Body of pancreas (tissue), 4 donors: ENCODE data around the gene NDFIP2. TPM values are rescaled to one million over a fixed set of nuclear protein-coding genes. Genes with fewer than 3 reads are reported as not detected.
A peak's percentile ranks its signal among the peaks of the same experiment; 100 is the strongest.

ENCODE experiments used
- ATAC-seq: fragments of 150-250 bp; one replicate; pipeline ENCODE4 v1.9.1; 2016
- DNase-seq, 4 donors: peaks; one replicate each; pipeline ENCODE4 v3.0.0-alpha.2; 2019
- H3K27ac ChIP-seq, 4 donors: fragments of 200-600 bp; sonication (generic); 1 replicate in 3 of 4; 2 replicates in 1 of 4; pipeline versions ENCODE4 v1.5.1 to v1.6.1; 2016 to 2019; ENCODE audit warnings: mild to moderate bottlenecking in 1 of 4, mixed read lengths in 1 of 4, moderate library complexity in 1 of 4
- H3K27me3 ChIP-seq, 2 donors: fragments of 200-600 bp; sonication (generic); one replicate each; pipeline ENCODE4 v1.6.0; 2016; ENCODE audit warnings: mild to moderate bottlenecking in 1 of 2
- H3K36me3 ChIP-seq, 2 donors: fragments of 200-600 bp; sonication (generic); replicated peaks in 1 of 2; 2 replicates each; pipeline ENCODE4 v1.5.1; 2016; ENCODE audit warnings: low read depth in 2 of 2; ENCODE audit not compliant: insufficient read depth in 1 of 2
- H3K4me1 ChIP-seq: fragments of 200-600 bp; sonication (generic); one replicate; pipeline ENCODE4 v1.6.0; 2016
- H3K4me3 ChIP-seq, 2 donors: fragments of 200-600 bp; sonication (generic); 1 replicate in 1 of 2; 2 replicates in 1 of 2; pipeline ENCODE4 v1.5.1; 2016 to 2019
- H3K9me3 ChIP-seq, 3 donors: fragments of 200-600 bp; sonication (generic); 1 replicate in 2 of 3; 2 replicates in 1 of 3; pipeline ENCODE4 v1.5.1; 2016
- POLR2A ChIP-seq, 3 donors: fragments of 450-650 bp; IDR thresholded peaks; one replicate each; pipeline ENCODE4 v1.6.1; 2016; ENCODE audit warnings: antibody characterized with exemption in 3 of 3, mild to moderate bottlenecking in 2 of 3
- WGBS, 2 donors: methylation state at CpG; one replicate each; pipeline ENCODE4 v1.1.5; 2017; 5-methylcytosine and 5-hydroxymethylcytosine counted together
- intact Hi-C: fragments of 100-400 bp; cut with DNase I; formaldehyde crosslinking; loops from one replicate; pipeline ENCODE4 v1.15.1; 2023
- total RNA-seq, 2 donors: library from RNA; depleted of rRNA; stranded (reverse); fragments of >200 nt; gene quantifications; one replicate each; pipeline ENCODE4 v1.1.0, GENCODE V29; 2016
- TF ChIP-seq, protein P1 (sequence below), 7 experiments: fragments of 450-650 bp in 4 of 7; fragments of 200-600 bp in 3 of 7; sonication (generic) in 3 of 7; IDR thresholded peaks; one replicate each; pipeline ENCODE4 v1.5.1; 2016 to 2019; ENCODE audit warnings: antibody characterized with exemption in 7 of 7

NDFIP2 gene
- total RNA-seq, 2 donors from 2014 or later: 16.8 to 18.9 TPM

DNA sequence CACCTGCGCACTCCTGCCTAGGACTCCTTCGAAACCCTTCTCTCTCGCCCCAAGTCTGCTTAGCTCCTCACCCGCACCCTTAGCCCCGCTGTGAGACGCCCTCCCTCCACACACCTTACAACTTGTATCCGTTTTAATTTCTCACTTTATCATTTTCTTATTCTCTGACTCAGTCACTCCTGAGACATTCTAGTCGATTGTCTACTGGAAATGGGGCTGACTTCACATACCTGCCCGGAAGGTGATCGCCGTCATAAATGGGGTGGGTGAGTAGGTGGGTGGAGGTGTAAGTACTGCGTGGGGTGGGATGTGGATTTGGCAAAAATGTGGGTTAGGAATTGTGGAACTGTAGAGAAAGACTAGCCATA is 714 bp downstream of the NDFIP2 start:
- ATAC-seq (peak; percentile 34), DNase-seq (peak; percentile 24 to 37 (median 29))
- H3K4me3 ChIP-seq: peak overlapping the region; percentile 43 to 78
- no peaks in the 10 kb centered on the region for H3K27me3 ChIP-seq
- no peaks in the 10 kb centered on the region for H3K9me3 ChIP-seq
- intact Hi-C loops: no loop called here
- 0 to 1% methylated on average over 12 of the region's 12 CpGs for WGBS, 2 donors
- H3K4me1 ChIP-seq: peaks cover 48% of the 10 kb centered on the region
- TF ChIP-seq, protein P1, sequence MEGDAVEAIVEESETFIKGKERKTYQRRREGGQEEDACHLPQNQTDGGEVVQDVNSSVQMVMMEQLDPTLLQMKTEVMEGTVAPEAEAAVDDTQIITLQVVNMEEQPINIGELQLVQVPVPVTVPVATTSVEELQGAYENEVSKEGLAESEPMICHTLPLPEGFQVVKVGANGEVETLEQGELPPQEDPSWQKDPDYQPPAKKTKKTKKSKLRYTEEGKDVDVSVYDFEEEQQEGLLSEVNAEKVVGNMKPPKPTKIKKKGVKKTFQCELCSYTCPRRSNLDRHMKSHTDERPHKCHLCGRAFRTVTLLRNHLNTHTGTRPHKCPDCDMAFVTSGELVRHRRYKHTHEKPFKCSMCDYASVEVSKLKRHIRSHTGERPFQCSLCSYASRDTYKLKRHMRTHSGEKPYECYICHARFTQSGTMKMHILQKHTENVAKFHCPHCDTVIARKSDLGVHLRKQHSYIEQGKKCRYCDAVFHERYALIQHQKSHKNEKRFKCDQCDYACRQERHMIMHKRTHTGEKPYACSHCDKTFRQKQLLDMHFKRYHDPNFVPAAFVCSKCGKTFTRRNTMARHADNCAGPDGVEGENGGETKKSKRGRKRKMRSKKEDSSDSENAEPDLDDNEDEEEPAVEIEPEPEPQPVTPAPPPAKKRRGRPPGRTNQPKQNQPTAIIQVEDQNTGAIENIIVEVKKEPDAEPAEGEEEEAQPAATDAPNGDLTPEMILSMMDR (IDR thresholded peaks at IDR 0.05): no peak
- TF ChIP-seq POLR2A (IDR thresholded peaks at IDR 0.05): no peak
- peak overlapping the region; percentile 78 to 94 (median 89) for H3K27ac ChIP-seq
- H3K36me3 ChIP-seq: no peaks in the 10 kb centered on the region

DNA sequence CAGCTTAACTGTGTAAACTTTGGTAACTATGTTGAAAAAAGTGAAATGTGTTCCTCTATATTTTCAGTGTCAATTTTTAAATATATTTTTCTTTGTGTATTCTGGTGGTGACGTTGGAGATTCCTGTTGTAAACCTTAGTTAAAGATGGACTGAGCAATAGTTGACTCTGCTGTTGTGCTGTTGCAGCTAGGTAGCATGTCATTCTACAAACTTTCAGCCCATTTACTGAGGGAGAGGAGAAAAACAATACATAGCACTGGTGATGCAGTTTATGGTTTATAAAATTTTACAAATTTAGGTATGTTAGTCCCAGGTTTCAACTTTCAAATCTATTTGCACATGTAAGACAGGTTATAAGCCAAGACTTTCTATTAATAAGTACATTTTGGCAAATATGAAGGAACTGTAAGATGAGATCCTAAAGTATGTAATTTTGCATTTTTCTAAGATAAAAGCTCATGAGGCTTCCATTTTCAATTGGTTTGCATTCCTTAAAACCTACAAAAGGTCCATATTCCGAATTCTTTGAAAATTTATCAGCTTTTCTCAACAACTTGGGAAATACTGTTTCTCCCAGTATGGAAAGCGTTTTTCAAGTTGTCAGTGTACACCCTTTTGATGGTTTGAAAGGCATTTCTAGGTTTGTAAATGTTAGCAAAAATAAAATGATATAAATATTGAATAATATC is 1.5 kb downstream of the NDFIP2 start:
- H3K9me3 ChIP-seq: no peaks in the 10 kb centered on the region
- 50 to 53% methylated on average over 3 of the region's 3 CpGs for WGBS, 2 donors
- no peaks in the 10 kb centered on the region for H3K36me3 ChIP-seq
- DNase-seq (no peak), ATAC-seq (no peak)
- TF ChIP-seq, protein P1 (IDR thresholded peaks at IDR 0.05): no peak
- no peak for TF ChIP-seq POLR2A (IDR thresholded peaks at IDR 0.05)
- no peaks in the 10 kb centered on the region for H3K27me3 ChIP-seq
- peak overlapping the region in 1 of 2 donors; percentile 12 for H3K4me3 ChIP-seq
- intact Hi-C loops: no loop called here
- H3K4me1 ChIP-seq: peaks cover 55% of the 10 kb centered on the region
- peak overlapping the region in 1 of 4 donors; percentile 88 for H3K27ac ChIP-seq

DNA sequence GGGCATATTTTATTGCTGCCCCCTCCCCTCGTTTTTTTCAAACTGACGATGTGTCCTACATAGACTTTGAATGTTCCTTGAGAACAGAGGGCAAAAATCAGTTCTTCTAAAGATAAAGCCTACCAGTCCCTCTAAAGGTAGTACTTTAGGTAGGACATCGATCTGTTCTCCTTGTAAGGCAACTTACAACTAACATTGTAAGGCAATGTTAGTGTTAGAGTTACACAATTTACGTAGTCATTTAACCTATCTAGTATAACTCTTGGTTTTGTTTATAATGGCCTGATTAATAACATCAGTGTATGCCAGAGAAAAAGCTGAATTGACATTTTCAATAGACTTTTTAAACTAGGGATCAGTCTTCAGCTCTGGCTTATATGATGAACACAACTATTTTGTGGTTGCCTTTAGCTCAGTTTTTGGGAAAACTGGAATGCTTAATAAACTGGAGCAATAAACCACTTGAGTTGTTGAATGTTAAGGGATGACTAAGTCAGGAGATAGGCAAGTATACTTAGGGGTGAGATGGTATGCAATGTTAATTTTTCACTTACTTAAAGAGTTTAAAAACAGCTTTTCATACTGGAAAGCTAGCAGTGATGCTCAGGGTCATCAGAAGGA is 2.2 kb downstream of the NDFIP2 start:
- TF ChIP-seq, protein P1 (IDR thresholded peaks at IDR 0.05): no peak
- intact Hi-C loops: no loop called here
- H3K9me3 ChIP-seq: no peaks in the 10 kb centered on the region
- DNase-seq (no peak), ATAC-seq (no peak)
- no peak overlapping the region for H3K4me3 ChIP-seq
- H3K4me1 ChIP-seq: peaks cover 55% of the 10 kb centered on the region
- 38% methylated on average over 4 of the region's 4 CpGs for WGBS, 2 donors
- H3K27ac ChIP-seq: peak overlapping the region in 1 of 4 donors; percentile 85
- H3K27me3 ChIP-seq: no peaks in the 10 kb centered on the region
- no peaks in the 10 kb centered on the region for H3K36me3 ChIP-seq

DNA sequence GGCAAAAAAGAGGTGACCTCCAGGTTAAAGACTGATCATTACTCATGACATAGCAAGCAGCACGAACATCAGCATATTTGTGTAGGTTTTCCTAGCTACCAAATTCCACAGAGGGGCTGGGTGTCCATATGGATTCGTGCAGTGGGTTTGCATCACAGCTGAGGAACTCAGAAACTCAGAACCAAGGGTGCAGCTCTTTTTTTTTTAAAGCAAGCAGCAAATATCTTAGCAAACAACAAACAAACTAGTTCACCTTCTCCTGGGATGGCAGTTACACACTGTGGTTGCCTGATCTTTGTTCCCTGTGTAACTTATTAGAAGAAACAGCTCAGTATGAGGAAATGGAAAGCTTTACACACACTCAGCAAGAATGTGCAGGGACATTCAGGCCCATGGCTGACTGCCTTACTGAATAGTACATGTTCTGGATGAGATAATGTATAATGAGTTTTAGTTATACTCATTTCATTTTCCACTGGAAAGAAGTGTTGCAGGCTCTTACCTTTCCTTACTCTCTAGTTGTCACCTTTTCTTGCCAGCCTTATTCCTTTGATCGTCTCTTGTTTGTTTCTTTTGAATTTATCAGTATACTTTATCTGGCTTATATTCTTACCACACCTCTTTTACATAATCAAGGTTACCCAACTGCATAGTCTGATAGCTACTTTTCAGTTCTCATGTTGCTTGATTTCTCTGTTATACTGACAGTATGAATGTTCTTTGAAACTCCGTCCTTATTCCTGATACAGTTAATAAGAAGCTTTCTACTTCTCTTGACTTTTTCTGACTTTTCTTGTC is 4.3 kb downstream of the NDFIP2 start:
- Histone ChIP-seq H3K36me3 (no peaks in the 10 kb centered on the region), H3K9me3 (no peaks in the 10 kb centered on the region), H3K27ac (peak overlapping the region; percentile 46 to 85 (median 66)), H3K27me3 (no peaks in the 10 kb centered on the region), H3K4me1 (peaks cover 61% of the 10 kb centered on the region), H3K4me3 (no peak overlapping the region)
- peak; percentile 65 for ATAC-seq
- WGBS, 2 donors: 13 to 17% methylated on average over 4 of the region's 4 CpGs
- TF ChIP-seq, protein P1 (IDR thresholded peaks at IDR 0.05): no peak
- TF ChIP-seq POLR2A (IDR thresholded peaks at IDR 0.05): peak in 2 of 3 donors; percentile 40 to 61
- intact Hi-C loops: no loop called here
- peak; percentile 41 to 80 (median 58) for DNase-seq
